NCI-H345 (cell line): Measurements from ENCODE around the gene BFSP2.
"Not testable (repeated sequence)": the region's sequence is repeated elsewhere in the genome, so short reads cannot be mapped to it uniquely, and the experiment has no call there.

Experiments
- DNase-seq: peaks from one replicate; lab custom pipeline; 2025; lab: John Stamatoyannopoulos, UW

BFSP2 gene

DNA sequence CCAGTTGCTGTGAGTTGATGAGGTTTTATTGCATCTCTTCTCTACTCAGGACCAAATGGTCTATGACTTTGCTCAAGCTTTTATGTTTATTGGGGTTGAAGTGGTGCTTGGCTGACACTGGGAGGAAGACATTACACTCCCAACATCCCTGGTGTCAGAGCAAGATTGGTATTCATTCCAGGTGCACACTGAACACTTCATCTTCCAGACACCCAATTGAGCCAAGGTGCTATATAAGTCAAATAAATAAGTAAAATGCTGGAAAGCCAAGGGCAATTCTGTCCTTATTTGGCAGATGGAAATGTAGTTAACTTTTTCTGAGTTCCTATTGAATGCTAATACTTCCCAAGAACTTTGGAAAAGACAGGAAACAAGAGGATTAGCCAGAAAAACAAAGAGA, 120.4 kb downstream of the BFSP2 start:
- peak; percentile 5 for DNase-seq

GRCh38 chr3:133520938-133521337, 121.1 kb downstream of the BFSP2 start:
- not testable (repeated sequence) for DNase-seq

DNA sequence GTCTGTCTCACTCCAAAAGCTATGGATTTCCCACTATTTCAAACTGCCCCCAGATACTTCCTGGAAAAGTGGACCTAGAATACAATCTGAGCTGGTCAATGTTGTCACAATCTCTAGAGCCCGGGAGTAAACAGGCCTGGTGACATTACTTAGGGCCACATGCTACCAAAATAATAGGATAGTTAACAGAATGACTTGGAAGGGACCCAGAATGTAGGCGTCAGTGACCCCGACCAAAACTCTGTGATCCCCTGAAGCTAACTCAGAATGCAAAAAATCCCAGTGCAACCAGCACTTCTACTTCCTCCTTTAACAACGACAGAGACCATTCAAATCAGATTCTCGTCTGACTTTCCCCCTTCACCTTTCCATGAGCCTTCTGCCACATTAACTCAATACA, 122.1 kb downstream of the BFSP2 start:
- DNase-seq, result no peak

DNA sequence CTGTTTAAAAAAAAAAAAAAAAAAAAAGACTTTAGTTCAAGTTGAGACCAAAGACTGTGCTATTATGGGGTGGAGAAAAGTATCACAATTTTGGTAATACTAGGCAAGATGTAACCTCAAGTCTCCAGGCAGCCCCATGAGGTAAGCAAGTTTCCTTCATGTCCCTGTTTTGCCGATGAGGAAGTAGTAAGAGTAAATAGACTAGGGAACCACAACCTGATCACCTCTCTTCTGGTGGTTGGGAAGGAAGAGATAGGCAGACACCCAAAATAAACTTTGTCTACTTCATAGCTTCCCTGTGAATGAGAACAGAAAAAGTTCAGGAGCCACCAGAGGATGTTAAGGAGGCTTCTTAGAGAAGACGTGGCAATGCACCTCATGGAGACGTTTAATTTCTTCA, 123.9 kb downstream of the BFSP2 start:
- not testable (repeated sequence) for DNase-seq
